Mucosa of descending colon (tissue), 3 donors: ENCODE measurements around the gene SLC17A9. TPM values are rescaled to one million over a fixed set of nuclear protein-coding genes. Genes with fewer than 3 reads are reported as not detected.
A peak's percentile ranks its signal among the peaks of the same experiment; 100 is the strongest.
"Not testable (repeated sequence)": the region's sequence is repeated elsewhere in the genome, so short reads cannot be mapped to it uniquely, and the experiment has no call there.

Experiments
- ATAC-seq: fragments of 200-7000 bp; cut with Tn5 transposase; one replicate; pipeline ENCODE4 v1.9.1; 2020; ENCODE audit warnings: mild to moderate bottlenecking, moderate library complexity
- DNase-seq, 3 donors: peaks; one replicate each; pipeline ENCODE4 v3.0.0-alpha.2; 2020
- H3K36me3 ChIP-seq: fragments of 200-600 bp; one replicate; pipeline ENCODE4 v1.8.0; 2021; ENCODE audit warnings: low read depth, mild to moderate bottlenecking
- H3K4me1 ChIP-seq: fragments of 200-600 bp; one replicate; pipeline ENCODE4 v1.8.0; 2021; ENCODE audit warnings: low read depth, mild to moderate bottlenecking
- H3K4me3 ChIP-seq: fragments of 200-600 bp; one replicate; pipeline ENCODE4 v1.8.0; 2021; ENCODE audit warnings: mild to moderate bottlenecking
- H3K9me3 ChIP-seq: fragments of 200-600 bp; one replicate; pipeline ENCODE4 v1.8.0; 2021; ENCODE audit warnings: mild to moderate bottlenecking
- CTCF ChIP-seq: fragments of 200-600 bp; IDR thresholded peaks from one replicate; pipeline ENCODE4 v1.8.0; 2022; ENCODE audit warnings: antibody characterized with exemption, mild to moderate bottlenecking
- intact Hi-C, 2 donors: fragments of 100-400 bp; cut with DNase I in 1 of 2; cut with micrococcal nuclease in 1 of 2; formaldehyde crosslinking; loops; one replicate each; pipeline versions ENCODE4 v1.11.0 to v1.11.1; 2022; cut with DNase I, micrococcal nuclease
- total RNA-seq, 3 donors: library from RNA; stranded (reverse); fragmentation: NEBNext Ultra II Directional in 2 of 3; extraction: Animal tissue kit (Norgen Biotek cat#: 25700) in 2 of 3; gene quantifications; one replicate each; pipeline versions ENCODE4 v1.2.1 to v1.2.4, GENCODE V29; 2021 to 2023
- donor health status: DM: no; HTN: no; CAD: no; lungs with moderate emphysema.
- donor health status: DM: no; HTN: no; CAD: no.
- donor health status: DM: no; HTN: yes; CAD: no.

The SLC17A9 gene
- total RNA-seq, 3 donors from 2014 or later: 4.8 to 22.2 (median 6.4) TPM

GRCh38 chr20:62959101-62959971 lies 6.8 kb downstream of the SLC17A9 start:
- TF ChIP-seq CTCF: no peak
- Histone ChIP-seq H3K4me3 (no peak overlapping the region), H3K36me3 (no peaks in the 10 kb centered on the region), H3K4me1 (peaks cover 10% of the 10 kb centered on the region), H3K9me3 (no peaks in the 10 kb centered on the region)
- DNase-seq (peak in 1 of 3 donors; percentile 48), ATAC-seq (no peak)
- intact Hi-C loops: no loop called here

GRCh38 chr20:62959998-62960436 lies 7.5 kb downstream of the SLC17A9 start:
- intact Hi-C loops: no loop called here
- Histone ChIP-seq H3K4me1 (peaks cover 7% of the 10 kb centered on the region), H3K9me3 (no peaks in the 10 kb centered on the region), H3K36me3 (no peaks in the 10 kb centered on the region), H3K4me3 (no peak overlapping the region)
- DNase-seq (peak in 1 of 3 donors; percentile 37), ATAC-seq (no peak)
- no peak for TF ChIP-seq CTCF

GRCh38 chr20:62960446-62961309 lies 8.2 kb downstream of the SLC17A9 start:
- H3K36me3 ChIP-seq, ATAC-seq, H3K4me3 ChIP-seq, H3K4me1 ChIP-seq, H3K9me3 ChIP-seq, intact Hi-C loops: not testable (repeated sequence)
- DNase-seq: peak in 1 of 3 donors; percentile 47

DNA sequence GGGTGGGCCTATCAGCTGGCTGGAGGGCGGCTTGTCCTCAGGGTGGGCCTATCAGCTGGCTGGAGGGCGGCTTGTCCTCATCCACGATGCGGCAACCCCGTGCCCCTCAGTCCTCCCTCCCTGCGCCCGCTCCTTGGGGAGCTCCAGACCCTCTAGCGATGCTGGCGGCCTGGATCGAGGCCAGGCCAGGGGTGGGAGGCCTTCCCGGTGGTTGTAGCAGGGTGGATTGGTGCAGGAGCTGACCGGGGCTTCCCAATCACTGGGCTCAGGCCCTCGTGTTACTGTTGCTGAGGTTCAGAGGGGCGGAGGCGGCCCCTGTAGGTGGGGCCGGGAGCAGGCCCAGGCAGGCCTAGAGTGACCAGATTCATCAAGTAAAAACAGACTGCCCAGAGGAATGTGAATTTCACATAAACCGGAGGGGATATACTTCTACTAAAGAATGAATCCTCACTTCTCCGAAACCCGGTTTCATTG lies 8.8 kb downstream of the SLC17A9 start:
- H3K36me3 ChIP-seq: no peaks in the 10 kb centered on the region
- TF ChIP-seq CTCF: no peak
- no peak overlapping the region for H3K4me3 ChIP-seq
- no peak for ATAC-seq
- H3K4me1 ChIP-seq: no peaks in the 10 kb centered on the region
- H3K9me3 ChIP-seq: no peaks in the 10 kb centered on the region
- intact Hi-C loops: no loop called here
- peak in 1 of 3 donors; percentile 29 for DNase-seq

DNA sequence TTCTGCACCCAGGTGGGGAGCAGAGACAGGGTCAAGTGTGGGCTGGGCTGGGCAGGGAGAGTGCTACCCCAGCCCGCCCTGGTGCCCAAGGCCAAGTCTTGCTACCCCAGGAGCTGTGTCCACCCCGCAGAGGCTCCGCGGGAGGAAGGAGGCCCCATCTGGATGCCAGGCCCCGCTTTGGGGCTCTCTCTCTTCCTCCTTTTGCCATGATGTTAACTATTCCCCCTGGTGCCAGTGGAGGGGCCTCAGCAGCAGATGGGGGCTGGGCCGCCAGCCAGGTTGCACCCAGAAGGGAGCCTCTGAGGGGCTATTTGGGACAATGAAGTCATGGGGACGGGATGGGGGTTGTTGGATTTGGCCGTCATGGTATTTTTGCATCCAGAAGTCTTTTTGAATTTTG lies 9.3 kb downstream of the SLC17A9 start:
- peak in 1 of 3 donors; percentile 12 for DNase-seq
- Histone ChIP-seq H3K4me3 (no peak overlapping the region), H3K9me3 (no peaks in the 10 kb centered on the region), H3K36me3 (no peaks in the 10 kb centered on the region), H3K4me1 (no peaks in the 10 kb centered on the region)
- ATAC-seq: no peak
- intact Hi-C loops: no loop called here
- no peak for TF ChIP-seq CTCF
